Measurements from ENCODE around the gene ZNF768. TPM values are rescaled to one million over a fixed set of nuclear protein-coding genes. Genes with fewer than 3 reads are reported as not detected.
A peak's percentile ranks its signal among the peaks of the same experiment; 100 is the strongest.

Gene ZNF768
- total and polyA plus RNA-seq, 2 donors from 2014 or later: 36.2 to 46.9 TPM

GRCh38 chr16:30485818-30486436 is 40.4 kb downstream of the ZNF768 start:
- no peaks in the 10 kb centered on the region for H3K9me3 ChIP-seq (ENCODE audit: control insufficient read depth in 2 of 3, insufficient read depth in 1 of 3, low read length in 3 of 3)
- no peak for FAIRE-seq
- H3K4me3 ChIP-seq (ENCODE audit: low read length in 3 of 3): no peak overlapping the region
- H3K27me3 ChIP-seq (ENCODE audit: control insufficient read depth, insufficient read depth, low read length): no peaks in the 10 kb centered on the region
- H3K36me3 ChIP-seq (ENCODE audit: control insufficient read depth in 2 of 3, insufficient read depth in 3 of 3, low read length in 3 of 3): no peaks in the 10 kb centered on the region
- TF ChIP-seq, protein P1, sequence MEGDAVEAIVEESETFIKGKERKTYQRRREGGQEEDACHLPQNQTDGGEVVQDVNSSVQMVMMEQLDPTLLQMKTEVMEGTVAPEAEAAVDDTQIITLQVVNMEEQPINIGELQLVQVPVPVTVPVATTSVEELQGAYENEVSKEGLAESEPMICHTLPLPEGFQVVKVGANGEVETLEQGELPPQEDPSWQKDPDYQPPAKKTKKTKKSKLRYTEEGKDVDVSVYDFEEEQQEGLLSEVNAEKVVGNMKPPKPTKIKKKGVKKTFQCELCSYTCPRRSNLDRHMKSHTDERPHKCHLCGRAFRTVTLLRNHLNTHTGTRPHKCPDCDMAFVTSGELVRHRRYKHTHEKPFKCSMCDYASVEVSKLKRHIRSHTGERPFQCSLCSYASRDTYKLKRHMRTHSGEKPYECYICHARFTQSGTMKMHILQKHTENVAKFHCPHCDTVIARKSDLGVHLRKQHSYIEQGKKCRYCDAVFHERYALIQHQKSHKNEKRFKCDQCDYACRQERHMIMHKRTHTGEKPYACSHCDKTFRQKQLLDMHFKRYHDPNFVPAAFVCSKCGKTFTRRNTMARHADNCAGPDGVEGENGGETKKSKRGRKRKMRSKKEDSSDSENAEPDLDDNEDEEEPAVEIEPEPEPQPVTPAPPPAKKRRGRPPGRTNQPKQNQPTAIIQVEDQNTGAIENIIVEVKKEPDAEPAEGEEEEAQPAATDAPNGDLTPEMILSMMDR (IDR thresholded peaks at IDR 0.05; ENCODE audit: borderline replicate concordance, extremely low read depth, insufficient read depth): no peak
- peak in 2 of 5 donors; percentile 30 to 38 for DNase-seq
- H3K4me1 ChIP-seq (ENCODE audit: control insufficient read depth in 2 of 3, insufficient read depth in 2 of 3, low read depth in 1 of 3, low read length in 3 of 3): no peaks in the 10 kb centered on the region
- intact Hi-C loops (cut with DNase I): no loop called here
- no peak overlapping the region for H3K27ac ChIP-seq (ENCODE audit: low read depth in 2 of 2, low read length in 2 of 2)
- H3K9ac ChIP-seq (ENCODE audit: low read length in 3 of 3): no peak overlapping the region

DNA sequence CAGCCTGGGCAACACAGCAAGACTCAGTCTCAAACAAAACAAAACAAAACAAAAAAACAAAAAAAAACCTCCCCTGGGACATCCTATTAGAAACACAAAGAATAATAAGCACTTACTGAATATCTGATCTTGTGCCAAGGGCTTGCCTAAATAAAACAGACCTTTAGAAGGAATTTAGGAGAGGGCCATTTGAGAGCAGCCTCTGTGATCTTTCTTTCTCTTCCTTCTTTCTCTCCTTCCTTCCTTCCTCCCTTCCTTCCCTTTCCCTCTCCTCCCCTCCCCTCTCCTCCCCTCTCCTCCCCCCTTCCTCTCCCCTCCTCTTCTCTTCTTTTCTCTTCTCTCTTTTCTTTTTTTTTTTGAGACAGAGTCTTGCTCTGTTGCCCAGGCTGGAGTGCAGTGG is 41.5 kb downstream of the ZNF768 start:
- intact Hi-C loops (cut with DNase I): no loop called here
- H3K36me3 ChIP-seq (ENCODE audit: control insufficient read depth in 2 of 3, insufficient read depth in 3 of 3, low read length in 3 of 3): no peaks in the 10 kb centered on the region
- TF ChIP-seq, protein P1 (IDR thresholded peaks at IDR 0.05; ENCODE audit: borderline replicate concordance, extremely low read depth, insufficient read depth): no peak

DNA sequence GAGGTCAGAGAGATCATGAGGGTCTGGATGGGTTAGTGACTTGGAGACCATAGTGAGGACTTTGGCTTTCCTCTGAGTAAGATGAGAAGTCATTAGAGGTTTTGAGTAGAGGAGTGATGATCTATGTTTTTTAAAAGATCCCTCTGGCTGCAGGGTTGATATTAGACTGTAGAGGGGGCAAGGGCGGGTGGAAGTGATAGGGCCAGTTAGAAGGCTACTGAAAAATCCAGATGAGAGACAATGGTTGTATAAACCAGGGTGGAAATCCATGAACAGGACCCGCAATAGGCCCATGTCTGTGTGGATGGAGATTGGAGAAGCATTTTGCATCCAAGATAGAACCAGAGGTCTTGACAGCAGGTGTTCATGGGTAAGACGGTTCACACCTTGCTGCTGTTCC is 44.0 kb downstream of the ZNF768 start:
- H3K4me3 ChIP-seq (ENCODE audit: low read length in 3 of 3): no peak overlapping the region
- TF ChIP-seq, protein P1 (IDR thresholded peaks at IDR 0.05; ENCODE audit: borderline replicate concordance, extremely low read depth, insufficient read depth): no peak
- FAIRE-seq (no peak), DNase-seq (no peak)
- H3K9me3 ChIP-seq (ENCODE audit: control insufficient read depth in 2 of 3, insufficient read depth in 1 of 3, low read length in 3 of 3): no peaks in the 10 kb centered on the region
- H3K9ac ChIP-seq (ENCODE audit: low read length in 3 of 3): no peak overlapping the region
- no peak overlapping the region for H3K27ac ChIP-seq (ENCODE audit: low read depth in 2 of 2, low read length in 2 of 2)
- H3K4me1 ChIP-seq (ENCODE audit: control insufficient read depth in 2 of 3, insufficient read depth in 2 of 3, low read depth in 1 of 3, low read length in 3 of 3): no peaks in the 10 kb centered on the region
- intact Hi-C loops (cut with DNase I): no loop called here
- no peaks in the 10 kb centered on the region for H3K36me3 ChIP-seq (ENCODE audit: control insufficient read depth in 2 of 3, insufficient read depth in 3 of 3, low read length in 3 of 3)
- H3K27me3 ChIP-seq (ENCODE audit: control insufficient read depth, insufficient read depth, low read length): no peaks in the 10 kb centered on the region

More for the DNA sequence above, 41.5 kb downstream of the ZNF768 start:
- no peak for FAIRE-seq
- no peak for DNase-seq
- no peaks in the 10 kb centered on the region for H3K4me1 ChIP-seq (ENCODE audit: control insufficient read depth in 2 of 3, insufficient read depth in 2 of 3, low read depth in 1 of 3, low read length in 3 of 3)
- H3K27me3 ChIP-seq (ENCODE audit: control insufficient read depth, insufficient read depth, low read length): no peaks in the 10 kb centered on the region
- H3K27ac ChIP-seq (ENCODE audit: low read depth in 2 of 2, low read length in 2 of 2): no peak overlapping the region
- H3K4me3 ChIP-seq (ENCODE audit: low read length in 3 of 3): no peak overlapping the region
- H3K9me3 ChIP-seq (ENCODE audit: control insufficient read depth in 2 of 3, insufficient read depth in 1 of 3, low read length in 3 of 3): no peaks in the 10 kb centered on the region
- H3K9ac ChIP-seq (ENCODE audit: low read length in 3 of 3): no peak overlapping the region

DNA sequence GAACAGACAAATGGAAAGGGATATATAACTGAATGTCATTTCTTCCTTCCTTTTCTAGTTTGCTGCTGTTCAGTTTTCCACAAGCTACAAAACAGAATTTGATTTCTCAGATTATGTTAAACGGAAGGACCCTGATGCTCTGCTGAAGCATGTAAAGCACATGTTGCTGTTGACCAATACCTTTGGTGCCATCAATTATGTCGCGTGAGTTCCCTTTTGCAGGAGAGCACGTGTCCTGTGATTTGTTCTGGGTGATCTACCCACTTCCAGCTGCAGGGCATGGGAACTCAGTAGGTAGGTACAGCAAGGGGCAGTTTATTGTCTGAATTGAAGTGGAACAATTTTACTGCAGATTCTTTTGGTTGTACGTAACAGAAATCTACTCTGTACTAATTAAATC is 45.0 kb downstream of the ZNF768 start:
- Histone ChIP-seq H3K4me1 (ENCODE audit: control insufficient read depth in 2 of 3, insufficient read depth in 2 of 3, low read depth in 1 of 3, low read length in 3 of 3) (no peaks in the 10 kb centered on the region), H3K9ac (ENCODE audit: low read length in 3 of 3) (no peak overlapping the region), H3K27me3 (ENCODE audit: control insufficient read depth, insufficient read depth, low read length) (no peaks in the 10 kb centered on the region), H3K4me3 (ENCODE audit: low read length in 3 of 3) (no peak overlapping the region), H3K36me3 (ENCODE audit: control insufficient read depth in 2 of 3, insufficient read depth in 3 of 3, low read length in 3 of 3) (no peaks in the 10 kb centered on the region), H3K27ac (ENCODE audit: low read depth in 2 of 2, low read length in 2 of 2) (no peak overlapping the region), H3K9me3 (ENCODE audit: control insufficient read depth in 2 of 3, insufficient read depth in 1 of 3, low read length in 3 of 3) (no peaks in the 10 kb centered on the region)
- TF ChIP-seq, protein P1 (IDR thresholded peaks at IDR 0.05; ENCODE audit: borderline replicate concordance, extremely low read depth, insufficient read depth): no peak
- DNase-seq: peak in 3 of 5 donors; percentile 27 to 54 (median 51)
- intact Hi-C loops (cut with DNase I): no loop called here
- no peak for FAIRE-seq
